Spinal cord (tissue), 10 donors: ENCODE results near the gene SATB2. TPM values are rescaled to one million over a fixed set of nuclear protein-coding genes. Genes with fewer than 3 reads are reported as not detected.

Source experiments
- DNase-seq, 6 donors: peaks; one replicate each; pipeline versions ENCODE4 v3.0.0 to v3.0.0-alpha.2; 2013 to 2015; ENCODE audit warnings: low spot score in 6 of 6, low read depth in 4 of 6
- H3K27ac ChIP-seq: one replicate; pipeline ENCODE4 v1.5.1; 2013; ENCODE audit warnings: low read depth, low read length, control low read depth
- H3K27me3 ChIP-seq: one replicate; pipeline ENCODE4 v1.6.1; 2013; ENCODE audit warnings: low read length; ENCODE audit not compliant: control insufficient read depth, insufficient read depth
- H3K36me3 ChIP-seq: one replicate; pipeline ENCODE4 v1.6.1; 2013; ENCODE audit warnings: low read length; ENCODE audit not compliant: control insufficient read depth, insufficient read depth
- H3K4me1 ChIP-seq: one replicate; pipeline ENCODE4 v1.6.1; 2013; ENCODE audit warnings: low read length; ENCODE audit not compliant: control insufficient read depth, insufficient read depth
- H3K4me3 ChIP-seq: one replicate; pipeline ENCODE4 v1.5.1; 2013; ENCODE audit warnings: low read depth, low read length, control low read depth
- H3K9me3 ChIP-seq: one replicate; pipeline ENCODE4 v1.6.1; 2013; ENCODE audit warnings: low read length; ENCODE audit not compliant: control insufficient read depth, insufficient read depth
- WGBS: methylation state at CpG from one replicate; pipeline ENCODE4 v1.1.5; 2013; ENCODE audit warnings: missing lambda C conversion rate; ENCODE audit not compliant: insufficient coverage; 5-methylcytosine and 5-hydroxymethylcytosine counted together
- polyA plus RNA-seq, 2 donors: library from polyadenylated mRNA; unstranded; fragments of 120-200 nt; gene quantifications; one replicate each; pipeline ENCODE4 v1.2.1, GENCODE V29; 2013; ENCODE audit not compliant: insufficient read length in 2 of 2
- total RNA-seq, 2 donors: library from RNA; depleted of rRNA in 1 of 2; stranded (reverse); fragments of 120-200 nt in 1 of 2; fragments of >200 nt in 1 of 2; gene quantifications; one replicate each; pipeline versions ENCODE4 v1.2.3 to v1.2.4, GENCODE V29; 2013 to 2014
- donor health status: healthy.

Gene SATB2
- total and polyA plus RNA-seq, 4 donors: 5.5 to 18.1 (median 7.9) TPM

GRCh38 chr2:199315299-199316179, 142.2 kb downstream of the SATB2 start:
- no CpG with 5 or more reads among the region's 1 CpG for WGBS
- DNase-seq: no peak

GRCh38 chr2:199312931-199313330, 144.8 kb downstream of the SATB2 start:
- no peaks in the 10 kb centered on the region for H3K36me3 ChIP-seq
- no CpG with 5 or more reads among the region's 3 CpGs for WGBS
- no peaks in the 10 kb centered on the region for H3K27me3 ChIP-seq

More at GRCh38 chr2:199315299-199316179, 142.2 kb downstream of the SATB2 start:
- Histone ChIP-seq H3K27me3 (no peaks in the 10 kb centered on the region), H3K4me1 (no peaks in the 10 kb centered on the region), H3K36me3 (no peaks in the 10 kb centered on the region), H3K27ac (no peak overlapping the region), H3K4me3 (no peak overlapping the region), H3K9me3 (no peaks in the 10 kb centered on the region)

GRCh38 chr2:199310771-199311585, 146.8 kb downstream of the SATB2 start:
- peak in 1 of 6 donors; percentile 58 for DNase-seq
- no peaks in the 10 kb centered on the region for H3K27me3 ChIP-seq
- no peaks in the 10 kb centered on the region for H3K9me3 ChIP-seq
- H3K36me3 ChIP-seq: no peaks in the 10 kb centered on the region
- no peak overlapping the region for H3K4me3 ChIP-seq
- no peak overlapping the region for H3K27ac ChIP-seq
- 82% methylated on average over 3 of the region's 7 CpGs for WGBS
- H3K4me1 ChIP-seq: no peaks in the 10 kb centered on the region

More at GRCh38 chr2:199312931-199313330, 144.8 kb downstream of the SATB2 start:
- no peaks in the 10 kb centered on the region for H3K9me3 ChIP-seq
- no peak for DNase-seq
- no peaks in the 10 kb centered on the region for H3K4me1 ChIP-seq
- no peak overlapping the region for H3K4me3 ChIP-seq
- no peak overlapping the region for H3K27ac ChIP-seq

- no peak overlapping the region for H3K27ac ChIP-seq
- no peak overlapping the region for H3K4me3 ChIP-seq
- peak in 2 of 6 donors; percentile 60 to 81 for DNase-seq
- no peaks in the 10 kb centered on the region for H3K36me3 ChIP-seq
- WGBS: 23% methylated on average over 5 of the region's 6 CpGs
- no peaks in the 10 kb centered on the region for H3K27me3 ChIP-seq
- no peaks in the 10 kb centered on the region for H3K9me3 ChIP-seq
- H3K4me1 ChIP-seq: no peaks in the 10 kb centered on the region
Observed at GRCh38 chr2:199309973-199310372, 147.8 kb downstream of the SATB2 start.

GRCh38 chr2:199309411-199309810, 148.3 kb downstream of the SATB2 start:
- no peaks in the 10 kb centered on the region for H3K27me3 ChIP-seq
- no peaks in the 10 kb centered on the region for H3K9me3 ChIP-seq
- DNase-seq: no peak
- no peaks in the 10 kb centered on the region for H3K36me3 ChIP-seq
- H3K4me1 ChIP-seq: no peaks in the 10 kb centered on the region
- H3K4me3 ChIP-seq: no peak overlapping the region
- WGBS: no CpG with 5 or more reads among the region's 4 CpGs
- no peak overlapping the region for H3K27ac ChIP-seq

- Histone ChIP-seq H3K4me1 (no peaks in the 10 kb centered on the region), H3K4me3 (no peak overlapping the region), H3K27ac (no peak overlapping the region), H3K36me3 (no peaks in the 10 kb centered on the region), H3K27me3 (no peaks in the 10 kb centered on the region), H3K9me3 (no peaks in the 10 kb centered on the region)
- WGBS: 93% methylated on average over 3 of the region's 14 CpGs
- no peak for DNase-seq
Observed at GRCh38 chr2:199308567-199308966, 149.2 kb downstream of the SATB2 start.

GRCh38 chr2:199307461-199307860, 150.3 kb downstream of the SATB2 start:
- Histone ChIP-seq H3K36me3 (no peaks in the 10 kb centered on the region), H3K27ac (no peak overlapping the region), H3K4me1 (no peaks in the 10 kb centered on the region), H3K27me3 (no peaks in the 10 kb centered on the region), H3K4me3 (no peak overlapping the region), H3K9me3 (no peaks in the 10 kb centered on the region)
- WGBS: no CpG with 5 or more reads among the region's 1 CpG
- DNase-seq: no peak

GRCh38 chr2:199306116-199306515, 151.6 kb downstream of the SATB2 start:
- H3K4me1 ChIP-seq: no peaks in the 10 kb centered on the region
- no peak overlapping the region for H3K27ac ChIP-seq
- no peak overlapping the region for H3K4me3 ChIP-seq
- DNase-seq: no peak
- 60% methylated on average over 1 of the region's 3 CpGs for WGBS
- no peaks in the 10 kb centered on the region for H3K9me3 ChIP-seq
- no peaks in the 10 kb centered on the region for H3K27me3 ChIP-seq
- no peaks in the 10 kb centered on the region for H3K36me3 ChIP-seq

GRCh38 chr2:199303728-199304177, 154.0 kb downstream of the SATB2 start:
- WGBS: 55% methylated on average over 2 of the region's 6 CpGs
- DNase-seq: peak in 3 of 6 donors; percentile 7 to 55 (median 46)
- H3K4me3 ChIP-seq: no peak overlapping the region
- no peaks in the 10 kb centered on the region for H3K36me3 ChIP-seq
- H3K27ac ChIP-seq: no peak overlapping the region
- no peaks in the 10 kb centered on the region for H3K9me3 ChIP-seq
- H3K27me3 ChIP-seq: no peaks in the 10 kb centered on the region
- H3K4me1 ChIP-seq: no peaks in the 10 kb centered on the region
